GM23338 (cell line): ENCODE measurements around the gene LSM3. TPM values are rescaled to one million over a fixed set of nuclear protein-coding genes. Genes with fewer than 3 reads are reported as not detected.

Experiments
- ATAC-seq: fragments of 200-7000 bp; cut with Tn5 transposase; 3 replicates; pipeline ENCODE4 v1.9.1; 2020
- DNase-seq: peaks from one replicate; pipeline ENCODE4 v3.0.0-alpha.2; 2015; ENCODE audit warnings: low spot score
- H2AFZ ChIP-seq: fragments of 200-600 bp; sonication (generic); 2 replicates; pipeline ENCODE4 v1.8.0; 2016; ENCODE audit warnings: antibody characterized with exemption, mild to moderate bottlenecking, moderate library complexity
- H3F3A ChIP-seq: fragments of 200-600 bp; sonication (generic); replicated peaks from 2 replicates; pipeline ENCODE4 v1.8.0; 2017; ENCODE audit warnings: antibody characterized with exemption, mixed run types, low read depth
- H3K27ac ChIP-seq: fragments of 200-600 bp; sonication (generic); 2 replicates; pipeline ENCODE4 v1.6.1; 2016; ENCODE audit warnings: low read depth
- H3K27me3 ChIP-seq: fragments of 200-600 bp; sonication (generic); 2 replicates; pipeline ENCODE4 v1.8.0; 2016; ENCODE audit warnings: mild to moderate bottlenecking, mixed run types, moderate library complexity; ENCODE audit not compliant: insufficient read depth
- H3K36me3 ChIP-seq: fragments of 200-600 bp; sonication (generic); 2 replicates; pipeline ENCODE4 v1.8.0; 2016; ENCODE audit warnings: mild to moderate bottlenecking; ENCODE audit not compliant: insufficient read depth
- H3K4me1 ChIP-seq: fragments of 200-600 bp; sonication (generic); 2 replicates; pipeline ENCODE4 v1.8.0; 2016; ENCODE audit warnings: mild to moderate bottlenecking, moderate library complexity; ENCODE audit not compliant: insufficient read depth
- H3K4me2 ChIP-seq: fragments of 200-600 bp; sonication (generic); 2 replicates; pipeline ENCODE4 v1.7.1; 2017; ENCODE audit warnings: mixed run types
- H3K4me3 ChIP-seq: fragments of 200-600 bp; sonication (generic); 2 replicates; pipeline ENCODE4 v1.6.1; 2016; ENCODE audit warnings: mixed run types
- H3K79me2 ChIP-seq: fragments of 200-600 bp; sonication (generic); replicated peaks from 2 replicates; pipeline ENCODE4 v1.8.0; 2017; ENCODE audit warnings: mild to moderate bottlenecking; ENCODE audit not compliant: insufficient read depth
- H3K9me2 ChIP-seq: fragments of 200-600 bp; sonication (generic); 2 replicates; pipeline ENCODE4 v1.8.0; 2017; ENCODE audit not compliant: insufficient read depth
- H4K20me1 ChIP-seq: fragments of 200-600 bp; sonication (generic); replicated peaks from 2 replicates; pipeline ENCODE4 v1.8.0; 2017; ENCODE audit warnings: mild to moderate bottlenecking; ENCODE audit not compliant: insufficient read depth
- H3K27ac Mint-ChIP-seq: 2 replicates; pipeline ENCODE4 v1.8.0; 2020; ENCODE audit warnings: inconsistent platforms, mild to moderate bottlenecking, moderate library complexity, mixed read lengths
- H3K27me3 Mint-ChIP-seq: 3 replicates; pipeline ENCODE4 v1.8.0; 2022; ENCODE audit warnings: low read depth, mild to moderate bottlenecking, moderate library complexity, mixed read lengths, inconsistent platforms; ENCODE audit not compliant: insufficient read depth, poor library complexity
- H3K36me3 Mint-ChIP-seq: 3 replicates; pipeline ENCODE4 v1.8.0; 2021; ENCODE audit warnings: low read depth, mild to moderate bottlenecking, inconsistent platforms, moderate library complexity, mixed read lengths
- H3K4me1 Mint-ChIP-seq: 3 replicates; pipeline ENCODE4 v1.8.0; 2020; ENCODE audit warnings: mild to moderate bottlenecking, inconsistent platforms, mixed read lengths
- H3K4me3 Mint-ChIP-seq: 3 replicates; pipeline ENCODE4 v1.8.0; 2021; ENCODE audit warnings: moderate library complexity, mild to moderate bottlenecking, inconsistent platforms, mixed read lengths
- H3K9me3 Mint-ChIP-seq: 3 replicates; pipeline ENCODE4 v1.8.0; 2020; ENCODE audit warnings: moderate library complexity, mild to moderate bottlenecking, inconsistent platforms, mixed read lengths
- CREB1 ChIP-seq: fragments of 250-450 bp; sonication (Bioruptor Pico); IDR thresholded peaks from 2 replicates; pipeline ENCODE4 v1.5.0; 2020; ENCODE audit warnings: low read depth, mild to moderate bottlenecking, moderate library complexity
- EZH2 ChIP-seq: fragments of 200-600 bp; sonication (generic); IDR thresholded peaks from one replicate; pipeline ENCODE4 v1.8.0; 2017; ENCODE audit warnings: antibody characterized with exemption, mild to moderate bottlenecking, low read depth; ENCODE audit not compliant: unreplicated experiment
- EZH2phosphoT487 ChIP-seq: fragments of 200-600 bp; sonication (generic); IDR thresholded peaks from one replicate; pipeline ENCODE4 v1.8.1; 2018; ENCODE audit warnings: antibody characterized with exemption; ENCODE audit not compliant: unreplicated experiment
- JUNB ChIP-seq: IDR thresholded peaks from one replicate; pipeline ENCODE4 v1.6.1; 2016; ENCODE audit warnings: antibody characterized with exemption; ENCODE audit not compliant: unreplicated experiment
- NANOG ChIP-seq: IDR thresholded peaks from 2 replicates; pipeline ENCODE4 v1.6.1; 2016; ENCODE audit warnings: antibody characterized with exemption, borderline replicate concordance
- POLR2AphosphoS5 ChIP-seq: IDR thresholded peaks from 2 replicates; pipeline ENCODE4 v1.6.1; 2016; ENCODE audit warnings: antibody characterized with exemption, low read depth
- ZNF114 ChIP-seq: fragments of 250-450 bp; sonication (Bioruptor Pico); IDR thresholded peaks from 2 replicates; pipeline ENCODE4 v1.5.0; 2020; ENCODE audit warnings: mild to moderate bottlenecking, moderate library complexity
- ZNF331 ChIP-seq: fragments of 250-450 bp; sonication (Bioruptor Pico); IDR thresholded peaks from 2 replicates; pipeline ENCODE4 v1.5.0; 2020; ENCODE audit warnings: low read depth, mild to moderate bottlenecking, moderate library complexity
- polyA plus RNA-seq: library from polyadenylated mRNA; unstranded; fragments of >200 nt; fragmentation: Nextera tagmentation; extraction: Ambion mirVana; gene quantifications from 2 replicates; pipeline ENCODE4 v1.2.1, GENCODE V29; 2016
- total RNA-seq: library from RNA; depleted of rRNA; stranded (reverse); fragments of >200 nt; shearing (Covaris generic); gene quantifications from 2 replicates; pipeline ENCODE4 v1.2.3, GENCODE V29; 2014
- TF ChIP-seq, protein P1 (sequence below): IDR thresholded peaks from 2 replicates; pipeline ENCODE4 v1.6.1; 2016; ENCODE audit warnings: antibody characterized with exemption
- TF ChIP-seq, protein P2 (sequence below): fragments of 250-450 bp; sonication (Bioruptor Pico); IDR thresholded peaks from 2 replicates; pipeline ENCODE4 v1.5.0; 2020; ENCODE audit warnings: mild to moderate bottlenecking, moderate library complexity
- TF ChIP-seq, protein P3 (sequence below): IDR thresholded peaks from one replicate; pipeline ENCODE4 v1.6.1; 2018; ENCODE audit warnings: antibody characterized with exemption; ENCODE audit not compliant: unreplicated experiment

LSM3 gene
- total and polyA plus RNA-seq, 2 experiments from 2014 or later, result 20.1 to 71.5 TPM

DNA sequence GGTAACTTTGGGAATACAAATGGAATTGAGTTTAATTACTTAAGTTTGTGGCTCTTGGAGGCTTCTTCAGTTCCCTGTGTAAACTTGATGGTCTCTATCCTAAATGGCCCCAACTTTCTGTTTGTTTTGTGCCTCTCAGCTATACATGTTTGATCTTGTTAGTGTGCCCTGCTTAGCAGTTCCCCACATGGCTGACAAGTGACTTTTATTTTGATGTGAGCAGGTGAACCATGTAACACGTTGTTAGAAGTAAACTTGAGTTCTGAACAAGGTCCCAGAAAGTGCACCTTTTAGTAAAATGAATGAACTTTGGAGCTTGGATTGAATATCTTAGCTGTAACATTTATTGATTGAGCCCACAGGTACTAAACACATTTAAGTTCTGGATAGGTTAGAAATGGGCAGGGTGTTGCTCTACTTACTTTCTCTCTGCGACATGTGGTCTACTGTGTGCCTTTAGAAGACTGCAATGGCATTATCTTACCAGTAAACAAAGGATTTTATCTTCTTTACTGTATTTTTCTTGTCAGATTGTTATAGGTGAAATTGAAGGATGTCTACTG is 4.5 kb downstream of the LSM3 start:
- no peaks in the 10 kb centered on the region for H3K27me3 ChIP-seq
- H3K9me2 ChIP-seq, result no peaks in the 10 kb centered on the region
- 0 out of 3 replicates have a peak, but pooled peaks cover 3% of the 10 kb centered on the region for H3K9me3 Mint-ChIP-seq
- H3K27me3 Mint-ChIP-seq, result peaks cover 7% of the 10 kb centered on the region
- no peaks in the 10 kb centered on the region for H3F3A ChIP-seq
- ATAC-seq, result no peak
- H3K4me1 Mint-ChIP-seq, result peaks cover 7% of the 10 kb centered on the region
- no peak overlapping the region for H3K27ac ChIP-seq
- H3K4me3 ChIP-seq, result no peak overlapping the region
- no peak overlapping the region for H3K4me2 ChIP-seq
- H3K36me3 ChIP-seq, result peaks cover 48% of the 10 kb centered on the region
- TF ChIP-seq, protein P1, sequence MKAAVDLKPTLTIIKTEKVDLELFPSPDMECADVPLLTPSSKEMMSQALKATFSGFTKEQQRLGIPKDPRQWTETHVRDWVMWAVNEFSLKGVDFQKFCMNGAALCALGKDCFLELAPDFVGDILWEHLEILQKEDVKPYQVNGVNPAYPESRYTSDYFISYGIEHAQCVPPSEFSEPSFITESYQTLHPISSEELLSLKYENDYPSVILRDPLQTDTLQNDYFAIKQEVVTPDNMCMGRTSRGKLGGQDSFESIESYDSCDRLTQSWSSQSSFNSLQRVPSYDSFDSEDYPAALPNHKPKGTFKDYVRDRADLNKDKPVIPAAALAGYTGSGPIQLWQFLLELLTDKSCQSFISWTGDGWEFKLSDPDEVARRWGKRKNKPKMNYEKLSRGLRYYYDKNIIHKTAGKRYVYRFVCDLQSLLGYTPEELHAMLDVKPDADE, result no peak
- TF ChIP-seq EZH2 (no peak), CREB1 (no peak), ZNF114 (CRISPR knock-in tag) (no peak), NANOG (no peak), EZH2phosphoT487 (no peak), JUNB (no peak), POLR2AphosphoS5 (no peak), ZNF331 (CRISPR knock-in tag) (no peak)
- TF ChIP-seq, protein P2, sequence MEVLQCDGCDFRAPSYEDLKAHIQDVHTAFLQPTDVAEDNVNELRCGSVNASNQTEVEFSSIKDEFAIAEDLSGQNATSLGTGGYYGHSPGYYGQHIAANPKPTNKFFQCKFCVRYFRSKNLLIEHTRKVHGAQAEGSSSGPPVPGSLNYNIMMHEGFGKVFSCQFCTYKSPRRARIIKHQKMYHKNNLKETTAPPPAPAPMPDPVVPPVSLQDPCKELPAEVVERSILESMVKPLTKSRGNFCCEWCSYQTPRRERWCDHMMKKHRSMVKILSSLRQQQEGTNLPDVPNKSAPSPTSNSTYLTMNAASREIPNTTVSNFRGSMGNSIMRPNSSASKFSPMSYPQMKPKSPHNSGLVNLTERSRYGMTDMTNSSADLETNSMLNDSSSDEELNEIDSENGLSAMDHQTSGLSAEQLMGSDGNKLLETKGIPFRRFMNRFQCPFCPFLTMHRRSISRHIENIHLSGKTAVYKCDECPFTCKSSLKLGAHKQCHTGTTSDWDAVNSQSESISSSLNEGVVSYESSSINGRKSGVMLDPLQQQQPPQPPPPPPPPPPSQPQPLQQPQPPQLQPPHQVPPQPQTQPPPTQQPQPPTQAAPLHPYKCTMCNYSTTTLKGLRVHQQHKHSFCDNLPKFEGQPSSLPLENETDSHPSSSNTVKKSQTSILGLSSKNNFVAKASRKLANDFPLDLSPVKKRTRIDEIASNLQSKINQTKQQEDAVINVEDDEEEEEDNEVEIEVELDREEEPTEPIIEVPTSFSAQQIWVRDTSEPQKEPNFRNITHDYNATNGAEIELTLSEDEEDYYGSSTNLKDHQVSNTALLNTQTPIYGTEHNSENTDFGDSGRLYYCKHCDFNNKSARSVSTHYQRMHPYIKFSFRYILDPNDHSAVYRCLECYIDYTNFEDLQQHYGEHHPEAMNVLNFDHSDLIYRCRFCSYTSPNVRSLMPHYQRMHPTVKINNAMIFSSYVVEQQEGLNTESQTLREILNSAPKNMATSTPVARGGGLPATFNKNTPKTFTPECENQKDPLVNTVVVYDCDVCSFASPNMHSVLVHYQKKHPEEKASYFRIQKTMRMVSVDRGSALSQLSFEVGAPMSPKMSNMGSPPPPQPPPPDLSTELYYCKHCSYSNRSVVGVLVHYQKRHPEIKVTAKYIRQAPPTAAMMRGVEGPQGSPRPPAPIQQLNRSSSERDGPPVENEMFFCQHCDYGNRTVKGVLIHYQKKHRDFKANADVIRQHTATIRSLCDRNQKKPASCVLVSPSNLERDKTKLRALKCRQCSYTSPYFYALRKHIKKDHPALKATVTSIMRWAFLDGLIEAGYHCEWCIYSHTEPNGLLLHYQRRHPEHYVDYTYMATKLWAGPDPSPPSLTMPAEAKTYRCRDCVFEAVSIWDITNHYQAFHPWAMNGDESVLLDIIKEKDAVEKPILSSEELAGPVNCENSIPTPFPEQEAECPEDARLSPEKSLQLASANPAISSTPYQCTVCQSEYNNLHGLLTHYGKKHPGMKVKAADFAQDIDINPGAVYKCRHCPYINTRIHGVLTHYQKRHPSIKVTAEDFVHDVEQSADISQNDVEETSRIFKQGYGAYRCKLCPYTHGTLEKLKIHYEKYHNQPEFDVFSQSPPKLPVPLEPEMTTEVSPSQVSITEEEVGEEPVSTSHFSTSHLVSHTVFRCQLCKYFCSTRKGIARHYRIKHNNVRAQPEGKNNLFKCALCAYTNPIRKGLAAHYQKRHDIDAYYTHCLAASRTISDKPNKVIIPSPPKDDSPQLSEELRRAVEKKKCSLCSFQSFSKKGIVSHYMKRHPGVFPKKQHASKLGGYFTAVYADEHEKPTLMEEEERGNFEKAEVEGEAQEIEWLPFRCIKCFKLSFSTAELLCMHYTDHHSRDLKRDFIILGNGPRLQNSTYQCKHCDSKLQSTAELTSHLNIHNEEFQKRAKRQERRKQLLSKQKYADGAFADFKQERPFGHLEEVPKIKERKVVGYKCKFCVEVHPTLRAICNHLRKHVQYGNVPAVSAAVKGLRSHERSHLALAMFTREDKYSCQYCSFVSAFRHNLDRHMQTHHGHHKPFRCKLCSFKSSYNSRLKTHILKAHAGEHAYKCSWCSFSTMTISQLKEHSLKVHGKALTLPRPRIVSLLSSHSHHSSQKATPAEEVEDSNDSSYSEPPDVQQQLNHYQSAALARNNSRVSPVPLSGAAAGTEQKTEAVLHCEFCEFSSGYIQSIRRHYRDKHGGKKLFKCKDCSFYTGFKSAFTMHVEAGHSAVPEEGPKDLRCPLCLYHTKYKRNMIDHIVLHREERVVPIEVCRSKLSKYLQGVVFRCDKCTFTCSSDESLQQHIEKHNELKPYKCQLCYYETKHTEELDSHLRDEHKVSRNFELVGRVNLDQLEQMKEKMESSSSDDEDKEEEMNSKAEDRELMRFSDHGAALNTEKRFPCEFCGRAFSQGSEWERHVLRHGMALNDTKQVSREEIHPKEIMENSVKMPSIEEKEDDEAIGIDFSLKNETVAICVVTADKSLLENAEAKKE, result no peak
- TF ChIP-seq, protein P3, sequence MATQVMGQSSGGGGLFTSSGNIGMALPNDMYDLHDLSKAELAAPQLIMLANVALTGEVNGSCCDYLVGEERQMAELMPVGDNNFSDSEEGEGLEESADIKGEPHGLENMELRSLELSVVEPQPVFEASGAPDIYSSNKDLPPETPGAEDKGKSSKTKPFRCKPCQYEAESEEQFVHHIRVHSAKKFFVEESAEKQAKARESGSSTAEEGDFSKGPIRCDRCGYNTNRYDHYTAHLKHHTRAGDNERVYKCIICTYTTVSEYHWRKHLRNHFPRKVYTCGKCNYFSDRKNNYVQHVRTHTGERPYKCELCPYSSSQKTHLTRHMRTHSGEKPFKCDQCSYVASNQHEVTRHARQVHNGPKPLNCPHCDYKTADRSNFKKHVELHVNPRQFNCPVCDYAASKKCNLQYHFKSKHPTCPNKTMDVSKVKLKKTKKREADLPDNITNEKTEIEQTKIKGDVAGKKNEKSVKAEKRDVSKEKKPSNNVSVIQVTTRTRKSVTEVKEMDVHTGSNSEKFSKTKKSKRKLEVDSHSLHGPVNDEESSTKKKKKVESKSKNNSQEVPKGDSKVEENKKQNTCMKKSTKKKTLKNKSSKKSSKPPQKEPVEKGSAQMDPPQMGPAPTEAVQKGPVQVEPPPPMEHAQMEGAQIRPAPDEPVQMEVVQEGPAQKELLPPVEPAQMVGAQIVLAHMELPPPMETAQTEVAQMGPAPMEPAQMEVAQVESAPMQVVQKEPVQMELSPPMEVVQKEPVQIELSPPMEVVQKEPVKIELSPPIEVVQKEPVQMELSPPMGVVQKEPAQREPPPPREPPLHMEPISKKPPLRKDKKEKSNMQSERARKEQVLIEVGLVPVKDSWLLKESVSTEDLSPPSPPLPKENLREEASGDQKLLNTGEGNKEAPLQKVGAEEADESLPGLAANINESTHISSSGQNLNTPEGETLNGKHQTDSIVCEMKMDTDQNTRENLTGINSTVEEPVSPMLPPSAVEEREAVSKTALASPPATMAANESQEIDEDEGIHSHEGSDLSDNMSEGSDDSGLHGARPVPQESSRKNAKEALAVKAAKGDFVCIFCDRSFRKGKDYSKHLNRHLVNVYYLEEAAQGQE, result no peak
- peaks cover 60% of the 10 kb centered on the region for H3K79me2 ChIP-seq
- peaks cover 57% of the 10 kb centered on the region for H3K36me3 Mint-ChIP-seq
- H2AFZ ChIP-seq, result no peak overlapping the region
- no peak overlapping the region for H3K4me3 Mint-ChIP-seq
- peaks cover 9% of the 10 kb centered on the region for H3K4me1 ChIP-seq
- no peak for DNase-seq
- H4K20me1 ChIP-seq, result peaks cover 23% of the 10 kb centered on the region
- no peak overlapping the region for H3K27ac Mint-ChIP-seq
